Measurements from ENCODE around the gene RAB11B.

- TF ChIP-seq EZH2 (IDR thresholded peaks at IDR 0.05; ENCODE audit: insufficient read depth, poor library complexity, severe bottlenecking), result no peak
- no peak for TF ChIP-seq EZH2phosphoT487 (IDR thresholded peaks at IDR 0.05; ENCODE audit: insufficient read depth, low read depth)
These were observed 33.7 kb downstream of the RAB11B start for GRCh38 chr19:8423817-8424223.

Measured in GM23248 (cell line).